Memory B cell (primary cell): ENCODE measurements around the gene HLF.

Experiments used
- ATAC-seq: fragments of 150-1000 bp; cut with Tn5 transposase; 2 replicates; pipeline ENCODE4 v1.10.0; 2021; ENCODE audit warnings: low read depth, mild to moderate bottlenecking, moderate library complexity
- DNase-seq, 2 donors: peaks; one replicate each; pipeline ENCODE4 v3.0.0; 2022; ENCODE audit warnings: low spot score in 2 of 2
- H3K27ac Mint-ChIP-seq: one replicate; pipeline ENCODE4 v1.8.0; 2022; ENCODE audit warnings: mild to moderate bottlenecking, moderate library complexity, mixed read lengths
- H3K27me3 Mint-ChIP-seq: one replicate; pipeline ENCODE4 v1.8.0; 2022; ENCODE audit warnings: mixed read lengths
- H3K36me3 Mint-ChIP-seq: one replicate; pipeline ENCODE4 v1.8.0; 2022; ENCODE audit warnings: mild to moderate bottlenecking, mixed read lengths
- H3K4me1 Mint-ChIP-seq: one replicate; pipeline ENCODE4 v1.8.0; 2022; ENCODE audit warnings: mixed read lengths
- H3K4me3 Mint-ChIP-seq: one replicate; pipeline ENCODE4 v1.8.0; 2022; ENCODE audit warnings: mild to moderate bottlenecking, moderate library complexity, mixed read lengths
- H3K9me3 Mint-ChIP-seq: one replicate; pipeline ENCODE4 v1.8.0; 2022; ENCODE audit warnings: mixed read lengths

The HLF gene

GRCh38 chr17:55285340-55286301, 20.9 kb downstream of the HLF start:
- DNase-seq (no peak), ATAC-seq (no peak)
- no peaks in the 10 kb centered on the region for H3K36me3 Mint-ChIP-seq
- H3K4me3 Mint-ChIP-seq = no peak overlapping the region
- H3K9me3 Mint-ChIP-seq = no peaks in the 10 kb centered on the region
- no peaks in the 10 kb centered on the region for H3K4me1 Mint-ChIP-seq
- peaks cover 3% of the 10 kb centered on the region for H3K27me3 Mint-ChIP-seq
- no peak overlapping the region for H3K27ac Mint-ChIP-seq

GRCh38 chr17:55286681-55287589, 22.2 kb downstream of the HLF start:
- no peaks in the 10 kb centered on the region for H3K36me3 Mint-ChIP-seq
- ATAC-seq = no peak

DNA sequence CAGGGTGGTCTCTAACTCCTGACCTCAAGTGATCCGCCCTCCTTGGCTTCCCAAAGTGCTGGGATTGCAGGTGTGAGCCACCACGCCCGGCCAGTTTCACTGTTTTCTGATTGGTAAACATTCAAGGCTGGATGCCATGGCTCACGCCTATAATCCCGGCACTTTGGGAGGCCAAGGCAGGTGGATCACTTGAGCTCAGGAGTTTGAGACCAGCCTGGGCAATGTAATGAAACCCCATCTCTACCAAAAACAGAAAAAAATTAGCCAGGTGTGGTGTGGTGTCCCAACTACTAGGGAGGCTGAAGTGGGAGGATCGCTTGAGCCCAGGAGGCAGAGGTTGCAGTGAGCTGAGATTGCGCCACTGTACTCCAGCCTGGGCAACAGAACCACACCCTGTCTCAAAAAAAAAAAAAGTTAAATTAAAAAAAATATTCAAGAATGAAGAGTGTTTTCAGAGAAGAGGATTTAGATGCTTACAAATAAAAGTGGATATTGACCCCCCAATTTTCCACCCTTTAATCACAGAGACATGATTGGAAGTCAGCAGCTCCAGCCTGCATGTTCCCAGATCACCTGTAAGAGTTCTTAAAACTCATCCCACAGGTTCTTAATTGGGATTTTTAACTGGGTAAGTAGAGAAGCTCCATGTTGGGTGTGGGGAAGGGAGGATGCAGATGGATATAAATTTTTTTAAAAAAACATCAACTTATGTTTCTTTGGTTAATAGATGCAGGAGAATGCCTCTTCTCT, 23.8 kb downstream of the HLF start:
- Mint-ChIP-seq H3K27ac (no peak overlapping the region), H3K4me1 (peaks cover under 1% of the 10 kb centered on the region), H3K36me3 (no peaks in the 10 kb centered on the region), H3K27me3 (peaks cover 5% of the 10 kb centered on the region), H3K9me3 (no peaks in the 10 kb centered on the region), H3K4me3 (no peak overlapping the region)
- DNase-seq (no peak), ATAC-seq (no peak)

More at GRCh38 chr17:55286681-55287589, 22.2 kb downstream of the HLF start:
- H3K4me3 Mint-ChIP-seq = no peak overlapping the region
- H3K9me3 Mint-ChIP-seq = no peaks in the 10 kb centered on the region
- no peaks in the 10 kb centered on the region for H3K4me1 Mint-ChIP-seq
- no peak overlapping the region for H3K27ac Mint-ChIP-seq
- DNase-seq = no peak
- H3K27me3 Mint-ChIP-seq = peaks cover 5% of the 10 kb centered on the region

DNA sequence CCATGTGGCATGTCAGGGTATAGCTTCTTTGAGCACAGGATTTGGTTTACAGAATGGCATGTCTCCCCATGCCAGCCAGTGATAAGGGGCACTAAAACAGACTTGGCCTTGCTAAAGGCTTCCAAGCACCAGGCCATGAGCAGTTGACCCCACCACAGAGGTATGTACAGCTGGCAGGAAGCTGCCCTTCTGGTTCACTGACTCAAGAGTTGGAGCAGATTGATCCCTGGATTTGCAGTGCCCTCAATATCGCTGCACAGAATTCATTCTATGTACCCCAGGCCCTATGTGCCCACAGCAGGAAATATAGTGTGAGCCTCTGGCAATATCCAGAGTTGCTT, 24.3 kb downstream of the HLF start:
- Mint-ChIP-seq H3K27me3 (peaks cover 7% of the 10 kb centered on the region), H3K4me3 (no peak overlapping the region), H3K36me3 (no peaks in the 10 kb centered on the region), H3K27ac (no peak overlapping the region), H3K4me1 (peaks cover 4% of the 10 kb centered on the region), H3K9me3 (no peaks in the 10 kb centered on the region)
- DNase-seq (no peak), ATAC-seq (no peak)

GRCh38 chr17:55289978-55290377, 25.2 kb downstream of the HLF start:
- Mint-ChIP-seq H3K9me3 (no peaks in the 10 kb centered on the region), H3K27ac (no peak overlapping the region), H3K27me3 (peaks cover 7% of the 10 kb centered on the region), H3K36me3 (no peaks in the 10 kb centered on the region), H3K4me3 (no peak overlapping the region), H3K4me1 (peaks cover 11% of the 10 kb centered on the region)
- DNase-seq = no peak
- no peak for ATAC-seq

DNA sequence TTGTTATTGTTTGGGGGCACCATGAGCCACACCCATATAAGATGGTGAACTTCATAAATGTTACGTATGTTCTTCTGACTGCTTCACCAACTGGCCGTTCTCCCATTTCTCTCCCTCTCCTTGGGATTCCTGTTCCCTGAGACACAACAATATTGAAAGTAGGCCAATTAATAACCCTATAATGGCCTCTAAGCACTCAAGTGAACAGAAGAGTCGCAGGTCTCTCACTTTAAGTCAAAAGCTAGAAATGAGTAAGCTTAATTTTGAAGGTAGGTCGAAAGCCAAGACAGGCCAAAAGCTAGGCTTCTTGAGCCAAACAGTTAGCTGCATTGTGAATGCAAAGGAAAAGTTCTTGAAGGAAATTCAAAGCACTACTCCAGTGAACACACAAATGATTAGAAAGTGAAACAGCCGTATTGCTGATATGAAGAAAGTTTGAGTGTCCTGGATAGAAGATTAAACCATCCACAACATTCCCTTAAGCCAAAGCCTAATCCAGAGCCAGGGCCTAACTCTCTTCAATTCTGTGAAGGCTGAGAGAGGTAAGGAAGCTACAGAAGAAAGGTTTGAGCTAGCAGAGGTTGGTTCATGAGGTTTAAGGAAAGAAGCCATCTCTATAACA, 25.8 kb downstream of the HLF start:
- Mint-ChIP-seq H3K4me3 (no peak overlapping the region), H3K36me3 (no peaks in the 10 kb centered on the region), H3K27me3 (peaks cover 7% of the 10 kb centered on the region), H3K4me1 (peaks cover 15% of the 10 kb centered on the region), H3K27ac (no peak overlapping the region), H3K9me3 (no peaks in the 10 kb centered on the region)
- no peak for DNase-seq
- ATAC-seq = no peak

DNA sequence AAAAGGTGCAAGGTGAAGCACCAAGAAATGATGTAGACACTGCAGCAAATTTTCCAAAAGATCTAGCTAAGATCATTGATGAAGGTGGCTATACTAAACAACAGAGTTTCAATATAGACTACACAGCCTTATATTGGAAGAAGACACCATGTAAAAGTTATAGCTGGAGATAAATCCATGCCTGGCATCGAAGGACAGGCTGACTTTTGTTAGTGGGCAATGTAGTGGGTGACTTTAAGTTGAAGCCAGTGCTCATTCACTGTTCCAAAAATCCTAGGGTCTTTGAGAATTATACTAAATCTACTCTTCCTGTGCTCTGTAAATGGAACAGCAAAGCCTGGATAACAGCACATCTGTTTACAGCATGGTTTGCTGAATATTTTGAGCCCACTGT, 26.4 kb downstream of the HLF start:
- Mint-ChIP-seq H3K4me3 (no peak overlapping the region), H3K9me3 (no peaks in the 10 kb centered on the region), H3K27me3 (peaks cover 7% of the 10 kb centered on the region), H3K36me3 (no peaks in the 10 kb centered on the region), H3K27ac (no peak overlapping the region), H3K4me1 (peaks cover 15% of the 10 kb centered on the region)
- ATAC-seq = no peak
- no peak for DNase-seq

DNA sequence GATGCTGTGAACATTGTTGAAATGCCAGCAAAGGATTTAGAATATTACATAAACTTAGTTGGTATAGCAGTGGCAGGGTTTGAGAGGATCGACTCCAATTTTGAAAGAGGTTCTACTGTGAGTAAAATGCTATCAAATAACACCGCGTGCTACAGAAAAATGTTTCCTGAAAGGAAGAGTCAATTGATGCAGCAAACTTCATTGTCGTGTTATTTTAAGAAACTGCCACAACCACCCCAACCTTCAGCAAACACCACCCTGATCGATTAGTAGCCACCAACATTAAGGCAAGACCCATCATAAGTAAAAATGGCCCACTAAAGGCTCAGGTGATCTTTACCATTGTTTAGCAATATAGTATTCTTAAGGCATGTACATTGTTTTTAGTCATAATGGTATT, 27.3 kb downstream of the HLF start:
- DNase-seq (no peak), ATAC-seq (no peak)
- Mint-ChIP-seq H3K27ac (no peak overlapping the region), H3K36me3 (no peaks in the 10 kb centered on the region), H3K4me3 (no peak overlapping the region), H3K27me3 (peaks cover 7% of the 10 kb centered on the region), H3K4me1 (peaks cover 15% of the 10 kb centered on the region), H3K9me3 (no peaks in the 10 kb centered on the region)

- Mint-ChIP-seq H3K27ac (no peak overlapping the region), H3K9me3 (no peaks in the 10 kb centered on the region), H3K4me1 (peaks cover 15% of the 10 kb centered on the region), H3K36me3 (no peaks in the 10 kb centered on the region), H3K4me3 (no peak overlapping the region), H3K27me3 (peaks cover 7% of the 10 kb centered on the region)
- ATAC-seq (peak; percentile 56), DNase-seq (no peak)
Measured at GRCh38 chr17:55294042-55294751, 29.4 kb downstream of the HLF start.

DNA sequence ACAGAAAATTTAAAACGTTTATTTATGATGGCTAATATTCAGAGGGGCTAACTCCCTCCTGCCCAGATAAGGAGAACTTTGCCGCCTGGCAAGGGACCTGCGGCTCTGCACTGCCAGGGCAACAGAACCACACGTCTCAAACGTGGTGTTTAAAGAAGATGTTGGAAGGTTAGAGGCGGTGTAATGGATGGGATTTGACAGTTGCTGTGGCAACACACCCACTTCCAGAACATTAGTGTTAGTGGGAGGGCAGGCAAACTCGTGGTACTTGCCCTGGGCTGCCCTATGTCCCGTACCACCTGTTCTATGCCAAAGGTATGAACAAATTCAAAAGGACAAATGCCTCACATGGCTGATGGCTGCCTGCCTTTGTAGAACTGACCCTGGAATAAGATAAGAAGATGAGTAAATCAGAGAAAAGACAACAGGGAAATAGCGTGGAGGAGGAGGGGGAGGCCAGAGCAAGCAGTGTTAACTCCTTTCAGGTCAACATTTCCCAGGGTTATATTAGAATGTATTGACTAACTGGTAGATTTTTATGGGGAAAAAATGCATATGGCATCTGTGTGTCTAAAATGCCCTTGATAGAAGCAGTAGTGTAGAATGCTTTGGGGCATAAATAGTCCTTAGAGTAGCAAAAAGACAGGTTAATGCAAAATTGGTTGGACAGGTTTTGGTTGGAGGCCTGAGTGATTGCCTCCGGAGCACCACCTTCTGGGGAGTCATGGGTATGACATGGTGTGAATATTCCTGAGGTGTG, 30.8 kb downstream of the HLF start:
- no peaks in the 10 kb centered on the region for H3K36me3 Mint-ChIP-seq
- ATAC-seq (peak; percentile 60), DNase-seq (peak; percentile 53 to 56)
- no peaks in the 10 kb centered on the region for H3K9me3 Mint-ChIP-seq
- peaks cover 5% of the 10 kb centered on the region for H3K27me3 Mint-ChIP-seq
- no peak overlapping the region for H3K27ac Mint-ChIP-seq
- no peak overlapping the region for H3K4me3 Mint-ChIP-seq
- peaks cover 15% of the 10 kb centered on the region for H3K4me1 Mint-ChIP-seq

DNA sequence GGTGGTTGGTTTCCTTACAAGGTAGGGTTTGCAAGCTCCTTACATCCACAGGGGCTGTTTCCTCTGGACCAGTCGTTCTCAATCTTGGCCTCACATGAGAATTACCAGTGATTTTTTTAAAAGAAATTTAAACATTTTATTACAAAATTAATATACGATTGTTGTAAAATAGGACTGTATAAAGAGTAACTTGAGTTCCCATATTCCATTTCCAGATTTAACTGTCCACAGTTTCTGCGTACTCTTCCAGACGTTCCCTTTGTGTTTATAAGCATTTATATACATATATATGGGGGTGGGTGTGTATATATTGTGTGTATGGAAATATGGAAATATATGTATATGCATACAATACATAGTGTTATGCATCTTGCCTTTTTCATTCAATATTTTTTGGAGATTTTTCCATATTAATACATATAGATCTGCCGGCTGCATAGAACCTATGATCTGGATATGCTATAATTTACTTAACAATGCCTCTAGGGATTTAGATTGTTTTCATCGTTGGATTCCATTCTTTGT, 31.5 kb downstream of the HLF start:
- peaks cover 5% of the 10 kb centered on the region for H3K27me3 Mint-ChIP-seq

DNA sequence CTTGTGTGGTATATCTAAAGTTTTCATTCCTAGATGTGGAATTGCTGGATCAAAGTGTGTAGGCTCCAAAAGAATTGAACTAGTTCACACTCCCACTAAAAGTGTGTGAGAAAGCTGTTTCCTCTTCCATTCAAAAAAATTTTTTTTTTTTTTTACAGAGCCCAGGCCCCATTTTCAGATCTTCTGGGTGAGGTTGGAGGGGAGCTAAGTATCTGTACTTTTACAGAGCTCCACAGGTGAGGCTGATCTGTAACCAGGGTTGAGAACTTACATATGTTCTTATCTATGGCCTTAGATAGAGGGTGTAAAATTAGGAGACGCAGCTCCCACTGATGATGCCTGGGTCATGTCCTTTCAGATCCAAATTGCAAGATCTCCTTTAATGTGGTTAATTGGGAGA, 31.9 kb downstream of the HLF start:
- ATAC-seq (no peak), DNase-seq (no peak)
- H3K9me3 Mint-ChIP-seq = no peaks in the 10 kb centered on the region

More for the DNA sequence above, 31.5 kb downstream of the HLF start:
- no peak for DNase-seq
- no peak for ATAC-seq
- peaks cover 15% of the 10 kb centered on the region for H3K4me1 Mint-ChIP-seq
- H3K36me3 Mint-ChIP-seq = no peaks in the 10 kb centered on the region
- no peak overlapping the region for H3K4me3 Mint-ChIP-seq
- no peaks in the 10 kb centered on the region for H3K9me3 Mint-ChIP-seq
- no peak overlapping the region for H3K27ac Mint-ChIP-seq

More for the DNA sequence above, 31.9 kb downstream of the HLF start:
- peaks cover 15% of the 10 kb centered on the region for H3K4me1 Mint-ChIP-seq
- peaks cover 4% of the 10 kb centered on the region for H3K27me3 Mint-ChIP-seq
- H3K4me3 Mint-ChIP-seq = no peak overlapping the region
- no peak overlapping the region for H3K27ac Mint-ChIP-seq
- no peaks in the 10 kb centered on the region for H3K36me3 Mint-ChIP-seq
